SIG-M5 treated with dmso at 0.1 percent for 504 hours (cell line): ENCODE measurements around the gene RPL10.

Source experiments
- DNase-seq: peaks from one replicate; lab custom pipeline; 2025; ENCODE audit not compliant: unreplicated experiment; lab: John Stamatoyannopoulos, UW

RPL10 gene

DNA sequence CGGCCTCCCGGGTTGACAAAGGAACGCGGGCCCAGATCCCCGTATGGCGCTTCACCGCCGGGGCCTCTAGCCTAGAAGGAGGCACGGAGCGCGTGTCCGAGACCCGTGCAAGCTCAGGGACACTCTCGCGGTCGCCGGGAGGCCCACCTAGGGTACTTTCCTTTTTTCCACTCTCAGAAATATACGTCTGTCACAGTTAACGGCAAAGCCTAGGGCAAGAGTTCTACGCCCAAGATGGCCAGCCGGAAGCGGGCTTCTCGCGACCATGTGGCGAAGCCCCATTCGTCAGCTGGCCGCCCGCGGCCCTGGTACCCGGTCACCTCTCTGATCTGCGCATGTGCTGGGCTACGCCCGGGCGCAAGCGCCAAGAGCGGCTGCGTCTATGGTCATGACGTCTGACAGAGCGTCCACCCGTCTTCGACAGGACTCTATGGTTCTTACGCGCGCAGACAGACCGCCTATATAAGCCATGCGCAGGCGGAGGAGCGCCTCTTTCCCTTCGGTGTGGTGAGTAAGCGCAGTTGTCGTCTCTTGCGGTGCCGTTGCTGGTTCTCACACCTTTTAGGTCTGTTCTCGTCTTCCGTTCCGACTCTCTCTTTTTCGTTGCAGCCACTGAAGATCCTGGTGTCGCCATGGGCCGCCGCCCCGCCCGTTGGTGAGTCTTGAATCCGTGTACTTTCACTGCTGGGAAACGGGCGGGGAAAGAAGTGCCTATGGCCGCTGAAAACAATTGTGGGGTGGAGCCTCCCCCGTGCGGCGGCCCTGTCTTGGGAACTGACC, at the start of gene RPL10:
Gene RPL10, plus strand, starts transcription at position 490 of the 780 bp plus-strand sequence. Its CDS starts 143 bp downstream, at position 633.
- peak; percentile 96 for DNase-seq

DNA sequence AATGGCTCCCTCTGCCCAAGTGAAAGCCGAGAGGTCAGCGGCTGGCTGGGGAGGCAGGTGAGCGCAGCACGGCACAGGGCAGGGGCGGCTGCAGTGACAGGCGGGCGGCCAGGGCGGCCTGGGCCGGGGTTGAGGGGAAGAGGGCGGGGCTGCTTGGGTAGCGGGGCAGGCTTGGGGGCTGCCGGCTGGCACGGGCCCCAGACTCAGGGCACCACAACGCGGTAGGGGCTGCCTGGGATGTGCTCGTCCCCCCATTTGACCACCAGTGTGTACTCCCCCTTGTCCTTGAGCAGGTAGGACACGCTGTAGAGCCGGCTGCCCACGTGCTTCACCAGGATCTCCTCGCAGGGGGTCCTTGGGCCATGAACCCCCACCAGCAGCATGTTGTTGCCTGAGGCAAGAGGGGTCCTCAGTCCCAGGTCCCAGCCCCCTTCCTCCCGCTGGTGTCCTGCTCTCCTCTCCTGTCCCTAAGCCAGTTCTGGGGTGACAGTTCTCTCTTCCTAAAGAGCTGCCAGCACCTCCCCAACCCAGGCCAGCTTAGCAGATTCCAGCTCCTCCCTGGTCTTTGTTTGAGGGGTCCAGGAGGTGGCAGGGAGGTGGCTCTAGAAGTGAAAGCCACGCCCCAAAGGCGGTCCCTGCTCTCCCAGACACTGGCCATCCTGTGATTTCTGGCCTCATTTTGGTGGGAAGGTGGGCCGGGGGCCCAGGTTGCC, 49.4 kb upstream of the RPL10 start:
- DNase-seq, result no peak

- no peak for DNase-seq
Observed at GRCh38 chrX:154349359-154349935, 48.7 kb upstream of the RPL10 start.

DNA sequence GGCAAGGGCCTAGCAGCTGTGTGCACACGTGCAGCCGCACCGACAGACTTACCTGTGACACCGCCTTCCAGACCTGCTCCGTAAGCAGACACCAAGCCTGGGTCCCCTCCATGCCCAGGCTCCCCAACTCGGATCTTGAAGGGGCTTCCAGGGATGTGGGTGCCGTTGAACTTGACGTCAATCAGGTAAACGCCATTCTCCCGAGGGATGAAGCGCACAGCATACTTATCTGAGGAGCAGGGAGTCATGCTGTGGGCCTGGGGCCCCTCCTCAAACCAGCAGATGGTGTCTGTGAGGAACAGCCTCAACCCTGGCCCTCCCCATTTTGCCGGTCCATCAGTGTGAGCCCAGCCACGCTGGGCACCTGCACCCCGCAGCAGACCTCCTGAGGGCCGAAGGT, 48.2 kb upstream of the RPL10 start:
- no peak for DNase-seq

DNA sequence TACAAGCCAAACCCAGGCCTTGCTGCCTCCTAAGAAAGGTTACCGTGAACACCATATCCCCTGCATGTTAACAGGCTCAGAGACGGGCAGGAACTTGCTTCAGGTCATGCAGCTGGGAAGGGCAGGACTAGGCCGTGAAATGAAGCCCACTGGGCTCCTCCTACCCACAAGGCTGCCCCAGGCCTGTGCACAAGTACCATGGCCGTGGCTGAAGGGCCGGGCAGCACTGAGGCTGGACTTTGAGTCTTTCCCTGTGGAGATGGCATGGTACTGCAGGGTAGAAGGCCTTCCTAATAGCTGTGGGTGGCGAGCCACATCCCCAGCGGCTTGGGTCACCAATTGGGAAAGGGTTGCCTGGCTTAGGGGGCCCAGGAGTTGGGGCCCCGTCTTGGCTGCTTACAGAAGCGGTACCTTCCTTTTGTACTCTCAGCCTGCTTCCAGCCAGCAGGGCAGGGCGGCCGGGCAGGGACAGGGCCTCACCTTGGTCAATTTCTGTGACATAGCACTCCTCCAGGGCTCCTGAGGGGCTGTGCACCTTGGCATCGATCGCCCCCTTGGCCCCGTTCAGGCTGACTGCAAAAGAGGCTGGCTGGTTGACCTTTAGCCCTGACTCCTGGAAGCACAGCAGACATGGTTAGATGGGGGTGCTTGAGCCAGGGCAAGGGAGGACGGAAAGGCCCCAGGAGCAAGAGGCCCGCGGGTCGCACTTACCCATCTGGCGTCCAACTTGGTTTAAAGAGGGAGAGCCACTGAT, 47.6 kb upstream of the RPL10 start:
- no peak for DNase-seq

DNA sequence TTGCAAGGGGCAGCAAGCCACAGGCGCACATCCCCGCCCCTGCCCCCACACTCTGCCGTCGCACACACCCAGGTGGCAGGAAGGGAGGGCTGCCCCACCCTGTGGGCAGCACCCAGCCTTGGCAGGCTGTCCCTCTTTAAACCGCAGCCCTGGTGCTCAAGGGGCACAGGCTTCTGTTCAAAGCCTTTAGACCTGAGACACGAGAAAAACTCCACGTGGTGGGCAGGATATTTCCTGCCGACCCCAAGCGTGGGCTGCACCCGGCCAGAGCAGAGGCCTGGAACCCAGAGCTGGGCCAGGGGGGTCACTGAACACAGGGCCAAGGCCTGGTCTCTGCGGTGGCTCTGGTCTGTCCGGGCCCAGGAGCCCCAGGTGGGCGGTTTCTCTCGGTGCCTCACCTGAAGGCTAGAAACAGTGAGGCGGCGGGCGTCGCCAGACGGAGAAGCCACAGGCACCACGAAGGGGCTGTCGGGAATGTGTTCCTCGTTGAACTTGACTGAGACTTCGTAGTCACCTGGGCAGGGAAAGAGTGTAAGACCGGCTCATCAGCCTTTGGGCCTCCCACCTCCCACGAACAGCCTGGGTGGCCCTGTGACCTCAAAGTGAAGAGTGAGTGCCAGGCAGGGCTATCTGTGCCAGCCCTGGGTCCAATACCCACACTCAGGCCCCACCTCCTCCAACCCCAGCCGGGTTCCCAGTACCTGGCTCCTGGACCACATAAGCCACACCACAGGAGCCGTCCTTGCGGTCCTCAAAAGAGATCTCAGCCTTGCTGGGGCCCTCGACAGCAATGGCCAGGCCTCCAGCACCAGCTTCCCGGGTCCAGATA, 46.8 kb upstream of the RPL10 start:
- no peak for DNase-seq

GRCh38 chrX:154352012-154352401, 46.2 kb upstream of the RPL10 start:
- no peak for DNase-seq

DNA sequence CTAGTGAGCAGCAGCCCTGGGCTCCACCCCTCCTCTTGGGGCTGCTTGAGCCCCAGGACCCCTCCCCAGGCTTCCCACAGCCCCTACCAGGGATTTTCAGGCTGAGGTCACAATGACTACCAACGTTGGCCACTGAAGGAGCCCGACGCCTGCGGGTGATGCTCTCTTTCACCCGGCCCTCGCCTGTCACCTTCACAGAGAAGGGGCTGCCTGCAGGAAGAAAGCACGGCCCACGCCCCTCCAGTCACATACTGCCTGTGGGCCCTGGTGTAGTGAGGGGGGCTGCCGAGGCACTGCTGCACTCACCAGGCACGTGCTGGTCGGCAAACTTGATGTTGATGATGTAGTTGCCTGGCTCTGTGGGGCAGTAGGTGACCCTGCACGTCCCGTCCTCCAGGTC, 45.7 kb upstream of the RPL10 start:
- no peak for DNase-seq

DNA sequence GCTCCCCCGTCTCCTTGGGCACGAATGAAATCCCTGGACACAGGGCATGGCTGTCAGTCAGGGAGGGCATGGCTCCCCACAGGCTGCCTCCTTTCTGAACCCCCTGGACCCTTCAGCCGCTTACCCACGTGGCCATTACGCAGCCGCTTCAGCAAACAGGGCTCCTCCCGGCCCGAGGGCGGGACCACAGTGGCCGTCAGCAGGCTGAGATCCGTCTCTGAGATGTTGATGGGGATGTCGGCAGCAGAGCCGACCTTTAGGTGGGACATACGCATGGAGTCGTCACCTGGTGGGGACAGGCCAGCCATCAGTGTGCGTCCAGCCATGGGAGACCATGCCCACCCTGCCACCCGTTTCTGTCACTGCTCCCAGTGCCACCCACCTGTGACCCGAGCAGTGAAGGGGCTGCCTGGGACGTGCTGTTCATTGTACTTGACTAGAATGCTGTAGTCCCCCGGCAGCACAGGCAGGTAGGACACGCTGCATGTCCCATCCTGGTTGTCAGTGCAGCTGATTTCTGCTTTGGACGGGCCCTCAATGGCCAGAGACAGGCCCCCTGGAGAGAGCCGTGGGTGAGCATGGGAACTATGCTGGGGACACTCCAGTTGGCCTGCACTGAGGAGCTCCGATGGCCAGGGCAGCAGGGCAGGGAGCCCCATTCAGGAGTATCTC, 44.9 kb upstream of the RPL10 start:
- DNase-seq, result no peak

DNA sequence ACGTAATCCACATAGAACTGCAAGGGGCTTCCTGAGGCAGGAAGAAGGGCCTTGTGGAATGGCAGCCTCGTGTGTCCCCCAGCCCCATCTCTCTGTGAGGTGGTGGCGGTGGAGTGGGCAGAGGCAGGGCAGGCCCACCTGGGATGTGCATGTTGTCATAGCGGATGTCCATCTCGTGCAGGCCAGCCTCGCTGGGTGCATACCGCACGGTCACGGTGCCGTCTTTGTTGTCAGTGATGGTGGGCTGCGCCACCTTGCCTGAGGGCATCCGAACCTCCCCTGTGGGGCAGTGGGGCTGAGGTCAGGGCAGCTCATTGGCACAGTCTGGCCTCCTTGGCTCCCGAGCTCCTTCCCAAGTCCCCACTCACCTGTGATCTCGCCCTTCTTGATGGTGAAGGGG, 44.2 kb upstream of the RPL10 start:
- no peak for DNase-seq

DNA sequence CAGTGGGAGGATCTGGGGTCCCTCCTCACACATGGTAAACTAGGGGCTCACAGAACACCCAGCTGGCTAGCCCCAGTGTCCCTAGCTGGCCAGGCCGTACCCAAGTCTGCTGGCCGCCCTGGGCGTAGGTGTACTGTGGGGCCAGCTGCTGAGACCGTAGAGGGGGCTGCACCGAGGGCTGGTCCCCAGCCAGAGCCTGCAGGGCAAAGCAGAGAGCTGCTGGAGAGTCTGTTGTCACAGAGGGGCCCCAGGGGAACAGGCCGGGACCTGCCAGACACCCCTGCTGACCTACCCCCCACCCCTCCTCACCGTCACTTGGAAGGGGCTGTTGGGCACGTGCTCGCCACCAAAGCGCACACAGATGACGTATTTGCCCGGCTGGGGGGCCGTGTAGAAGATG, 43.7 kb upstream of the RPL10 start:
- DNase-seq, result no peak

GRCh38 chrX:154355094-154355775, 42.9 kb upstream of the RPL10 start:
- DNase-seq, result no peak

- DNase-seq, result no peak
Observed at GRCh38 chrX:154355776-154356140, 42.4 kb upstream of the RPL10 start.

DNA sequence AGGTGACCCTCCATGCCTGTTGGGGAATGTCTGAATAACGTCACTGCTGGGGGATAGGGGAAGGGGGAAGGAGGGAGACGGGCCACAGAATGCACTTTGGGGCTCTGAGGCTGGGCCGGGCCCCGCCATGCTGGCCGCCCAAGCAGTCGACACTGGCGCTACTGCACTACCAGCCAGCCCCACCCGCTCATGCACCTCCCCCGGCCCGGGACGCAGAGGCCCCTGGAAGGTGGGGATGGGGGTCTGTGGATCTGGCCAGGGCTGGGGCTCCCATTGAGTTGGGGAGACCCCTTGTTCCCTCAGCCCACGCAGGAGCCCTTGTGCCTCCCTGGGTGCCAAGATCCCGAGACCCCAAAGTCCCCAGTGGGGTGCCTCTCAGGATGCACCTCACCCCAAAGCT, 41.6 kb upstream of the RPL10 start:
- no peak for DNase-seq

DNA sequence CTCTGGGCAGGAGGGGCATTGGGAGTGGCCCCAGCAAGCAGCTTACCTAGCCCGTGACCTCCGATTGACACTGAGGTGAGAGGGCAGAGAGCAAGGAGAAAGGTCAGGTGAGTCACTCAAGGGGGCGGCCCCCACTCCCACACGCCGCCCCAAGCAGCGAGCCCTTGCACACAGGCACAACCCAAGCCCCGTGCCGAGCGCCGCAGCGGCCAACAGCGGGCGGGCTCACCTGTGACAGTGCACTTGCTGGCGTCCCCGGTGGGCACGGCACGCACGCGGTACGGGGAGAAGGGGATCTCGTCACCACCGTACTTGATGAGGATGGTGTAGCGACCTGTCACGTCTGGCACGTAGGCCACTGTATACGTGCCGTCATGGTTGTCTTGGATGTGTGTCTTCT, 41.0 kb upstream of the RPL10 start:
- no peak for DNase-seq

DNA sequence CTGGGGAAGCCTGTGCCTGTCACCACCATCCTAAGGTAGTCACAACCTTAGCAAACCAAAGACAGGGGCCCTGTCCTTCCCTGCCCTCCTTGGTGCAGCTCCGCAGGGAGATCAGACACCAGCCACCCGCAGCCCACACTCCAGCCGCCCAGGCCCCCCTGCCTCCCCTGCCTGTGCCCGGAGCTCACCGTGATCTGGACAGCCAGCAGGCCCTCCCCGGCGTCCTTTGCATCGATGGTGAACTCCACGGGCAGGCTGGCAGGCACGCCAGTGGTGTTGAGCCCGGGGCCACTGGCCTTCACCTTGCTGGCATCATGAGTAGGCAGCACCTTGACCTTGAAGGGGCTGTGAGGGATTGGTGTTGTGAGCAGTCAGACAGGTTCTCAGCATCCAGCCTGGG, 40.2 kb upstream of the RPL10 start:
- DNase-seq, result no peak

DNA sequence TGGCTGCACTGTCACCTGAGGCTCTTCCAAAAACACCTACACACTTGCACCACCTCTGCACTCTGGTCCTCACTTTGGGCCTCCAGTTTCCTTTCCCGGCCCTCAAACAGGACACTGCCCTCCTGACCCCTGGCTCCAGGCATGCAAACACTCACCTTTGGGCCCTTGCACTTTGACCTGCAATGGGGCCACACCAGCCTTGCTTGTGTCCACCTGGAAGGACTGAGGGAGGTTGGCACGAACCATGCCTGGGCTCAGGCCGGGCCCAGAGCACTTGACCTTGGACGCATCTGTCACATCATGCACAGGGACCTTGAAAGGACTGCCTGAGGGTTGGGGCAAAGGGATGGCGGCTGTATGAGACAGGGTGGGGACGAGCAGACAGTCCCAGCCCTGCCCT, 39.3 kb upstream of the RPL10 start:
- no peak for DNase-seq

DNA sequence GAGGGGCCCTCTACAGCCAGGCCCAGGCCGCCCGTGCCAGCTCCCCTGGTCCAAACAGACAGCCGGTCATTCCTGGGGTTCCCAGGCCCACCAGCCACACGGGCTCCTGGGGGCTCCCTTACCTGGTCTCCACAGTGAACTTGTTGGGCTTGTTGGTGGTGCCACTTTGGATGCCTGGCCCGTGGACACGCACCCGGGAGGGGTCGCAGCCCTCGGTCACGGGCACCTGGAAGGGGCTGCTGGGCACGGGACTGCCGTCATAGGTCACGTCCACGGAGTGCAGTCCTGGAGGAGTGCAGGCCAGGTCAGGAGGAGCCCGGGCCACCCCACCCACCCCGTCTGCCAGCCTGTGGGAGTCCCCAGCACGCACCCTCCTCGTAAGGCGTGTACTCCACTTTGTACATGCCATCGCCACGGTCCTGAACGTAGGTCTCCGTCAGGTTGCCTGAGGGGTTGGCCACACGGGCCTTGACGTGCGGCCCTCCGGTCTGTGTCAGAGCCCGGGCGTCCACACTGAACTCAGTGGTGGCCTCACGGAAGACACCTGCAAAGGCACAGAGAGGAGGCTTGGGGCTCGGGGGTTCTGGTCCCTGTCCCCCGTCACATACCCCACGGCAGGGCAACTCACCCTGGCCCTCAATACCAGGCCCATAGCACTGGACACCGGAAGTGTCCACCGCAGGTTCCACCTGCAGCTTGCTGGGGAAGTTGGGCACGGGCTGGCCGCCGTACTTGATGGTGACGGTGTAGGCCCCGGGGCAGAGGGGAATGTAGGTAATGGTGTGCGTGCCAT, 38.6 kb upstream of the RPL10 start:
- no peak for DNase-seq

DNA sequence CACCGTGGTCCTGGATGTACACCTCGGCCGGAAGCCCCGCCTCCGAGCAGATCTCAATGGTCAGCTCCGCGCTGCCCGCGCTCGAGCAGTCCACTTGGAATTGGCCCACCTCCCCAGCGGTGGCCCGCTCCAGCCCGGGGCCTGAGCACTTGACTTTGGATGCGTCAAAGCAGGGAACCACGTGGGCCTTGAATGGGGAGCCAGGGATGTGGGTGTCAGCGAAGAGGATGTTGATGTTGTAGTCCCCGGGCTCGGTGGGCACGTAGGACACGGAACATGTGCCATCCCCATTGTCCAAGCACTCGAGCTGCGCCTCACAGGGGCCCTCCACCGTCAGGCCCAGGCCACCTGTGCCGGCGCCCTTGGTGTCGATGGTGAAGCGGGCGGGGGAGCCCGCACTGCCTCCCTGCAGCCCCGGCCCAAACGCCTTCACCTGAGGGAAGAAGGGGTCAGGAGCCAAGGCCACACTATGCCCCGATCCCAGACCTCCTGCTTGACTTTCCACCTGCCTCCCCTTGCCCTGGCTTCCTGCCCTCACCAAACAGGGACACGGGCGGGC, 37.9 kb upstream of the RPL10 start:
- DNase-seq, result no peak
